Measurements from ENCODE around the gene PLPPR5. TPM values are rescaled to one million over a fixed set of nuclear protein-coding genes. Genes with fewer than 3 reads are reported as not detected.

PLPPR5 gene

DNA sequence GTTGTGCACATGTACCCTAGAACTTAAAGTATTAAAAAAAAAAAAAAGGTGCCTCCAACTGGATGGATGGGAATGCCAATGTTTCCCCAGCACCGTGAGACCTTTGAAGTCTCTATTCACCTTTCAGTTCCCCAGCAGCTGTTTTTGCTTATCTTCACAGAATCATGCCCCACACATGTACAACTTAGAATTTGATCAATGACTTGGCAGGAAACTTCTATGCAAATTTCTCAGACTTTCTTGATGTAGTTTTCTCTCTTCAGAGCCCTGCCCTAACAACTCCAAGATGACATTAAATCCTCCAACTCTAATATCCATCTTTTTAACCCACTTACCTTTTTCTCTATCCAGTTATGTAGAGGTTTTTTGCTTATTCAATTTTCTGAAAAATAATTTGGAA, 144.3 kb downstream of the PLPPR5 start:
- Histone ChIP-seq H3K27me3 (ENCODE audit: insufficient read depth, low read length, poor library complexity) (no peaks in the 10 kb centered on the region), H3K18ac (ENCODE audit: low read length) (no peak overlapping the region), H3K4me2 (ENCODE audit: low read length) (no peak overlapping the region), H2BK5ac (ENCODE audit: low read length) (no peak overlapping the region), H4K8ac (ENCODE audit: low read depth, low read length) (no peak overlapping the region), H2AK5ac (ENCODE audit: low read length) (no peak overlapping the region), H3K27ac (ENCODE audit: low read depth, low read length) (no peak overlapping the region), H3K4me3 (ENCODE audit: low read length) (no peak overlapping the region), H3K36me3 (ENCODE audit: control insufficient read depth, insufficient read depth, low read length) (no peaks in the 10 kb centered on the region), H3K79me2 (ENCODE audit: control insufficient read depth, insufficient read depth, low read length) (no peaks in the 10 kb centered on the region), H3K56ac (ENCODE audit: low read length) (no peak overlapping the region), H4K5ac (ENCODE audit: low read length) (no peak overlapping the region), H2BK15ac (replicated peaks; ENCODE audit: low read depth) (no peak overlapping the region), H3K79me1 (ENCODE audit: low read length) (no peaks in the 10 kb centered on the region), H3K4me1 (ENCODE audit: control insufficient read depth, low read depth, low read length) (no peaks in the 10 kb centered on the region), H2BK120ac (ENCODE audit: low read depth, low read length) (no peak overlapping the region), H3K9ac (ENCODE audit: low read length) (no peak overlapping the region), H3K23ac (ENCODE audit: low read length) (no peak overlapping the region), H3K4ac (ENCODE audit: low read depth, low read length) (no peak overlapping the region)
- no peak for DNase-seq
- WGBS (ENCODE audit: extremely low coverage, insufficient coverage, low lambda C conversion rate) = no CpG with 5 or more reads among the region's 1 CpG

DNA sequence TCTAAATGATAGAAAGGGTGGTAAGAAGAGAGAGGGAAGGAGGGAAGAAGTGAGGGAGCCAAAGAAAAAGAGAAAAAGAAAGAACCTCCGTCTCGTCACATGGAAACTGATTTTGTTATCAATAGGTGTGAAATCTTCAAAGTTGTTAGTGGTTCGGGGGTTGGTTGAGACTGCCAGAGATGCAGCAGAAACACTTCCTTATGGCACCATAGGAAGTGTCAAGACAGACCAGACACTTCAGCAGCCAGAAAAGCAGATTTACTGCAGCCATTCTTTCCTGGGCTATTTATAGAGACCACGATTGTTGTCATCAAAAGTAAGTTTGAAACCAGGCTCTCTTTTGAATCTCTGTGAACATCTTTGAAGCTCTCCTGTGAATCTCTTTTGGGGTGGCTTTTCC, 150.5 kb downstream of the PLPPR5 start:
- Histone ChIP-seq H3K36me3 (ENCODE audit: control insufficient read depth, insufficient read depth, low read length) (no peaks in the 10 kb centered on the region), H3K56ac (ENCODE audit: low read length) (no peak overlapping the region), H3K79me1 (ENCODE audit: low read length) (no peaks in the 10 kb centered on the region), H3K23ac (ENCODE audit: low read length) (no peak overlapping the region), H4K8ac (ENCODE audit: low read depth, low read length) (no peak overlapping the region), H2BK120ac (ENCODE audit: low read depth, low read length) (peak overlapping the region; percentile 73), H3K79me2 (ENCODE audit: control insufficient read depth, insufficient read depth, low read length) (no peaks in the 10 kb centered on the region), H3K4me2 (ENCODE audit: low read length) (no peak overlapping the region), H4K5ac (ENCODE audit: low read length) (no peak overlapping the region), H2BK5ac (ENCODE audit: low read length) (peak overlapping the region; percentile 47), H3K9ac (ENCODE audit: low read length) (no peak overlapping the region), H3K27ac (ENCODE audit: low read depth, low read length) (peak overlapping the region; percentile 82), H2AK5ac (ENCODE audit: low read length) (no peak overlapping the region), H3K18ac (ENCODE audit: low read length) (no peak overlapping the region), H3K4me1 (ENCODE audit: control insufficient read depth, low read depth, low read length) (peaks cover 5% of the 10 kb centered on the region), H2BK15ac (replicated peaks; ENCODE audit: low read depth) (no peak overlapping the region), H3K4me3 (ENCODE audit: low read length) (no peak overlapping the region), H3K4ac (ENCODE audit: low read depth, low read length) (no peak overlapping the region), H3K27me3 (ENCODE audit: insufficient read depth, low read length, poor library complexity) (no peaks in the 10 kb centered on the region)
- no CpG with 5 or more reads among the region's 4 CpGs for WGBS (ENCODE audit: extremely low coverage, insufficient coverage, low lambda C conversion rate)
- peak; percentile 71 for DNase-seq

DNA sequence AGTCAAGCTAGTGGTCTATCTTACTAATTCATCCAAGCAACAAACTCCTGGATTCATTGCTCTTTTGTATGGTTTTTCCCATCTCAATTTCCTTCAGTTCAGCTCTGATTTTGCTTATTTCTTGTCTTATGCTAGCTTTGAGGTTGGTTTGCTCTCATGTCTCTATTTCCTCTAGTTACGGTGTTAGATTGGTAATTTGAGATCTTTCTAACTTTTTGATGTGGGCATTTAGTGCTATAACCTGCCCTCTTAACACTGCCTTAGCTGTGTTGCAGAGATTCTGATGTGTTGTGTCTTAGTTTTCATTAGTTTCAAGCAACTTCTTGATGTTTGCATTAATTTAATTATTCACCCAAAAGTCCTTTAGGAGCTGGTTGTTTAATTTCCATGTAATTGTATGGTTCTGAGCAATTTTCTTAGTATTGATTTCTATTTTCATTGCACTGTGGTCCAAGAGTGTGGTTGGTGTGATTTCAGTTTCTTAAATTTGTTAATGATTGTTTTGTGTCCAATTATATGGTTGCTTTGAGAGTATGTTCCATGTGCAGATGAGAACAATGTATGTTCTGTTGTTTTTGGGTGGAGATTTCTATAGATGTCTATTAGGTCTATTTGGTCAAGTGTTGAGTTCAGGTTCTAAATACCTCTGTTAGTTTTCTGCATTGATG, 154.6 kb downstream of the PLPPR5 start:
- H3K4me3 ChIP-seq (ENCODE audit: low read length) = no peak overlapping the region
- peaks cover 5% of the 10 kb centered on the region for H3K4me1 ChIP-seq (ENCODE audit: control insufficient read depth, low read depth, low read length)
- H3K79me1 ChIP-seq (ENCODE audit: low read length) = no peaks in the 10 kb centered on the region
- no peak overlapping the region for H3K23ac ChIP-seq (ENCODE audit: low read length)
- no peak overlapping the region for H2AK5ac ChIP-seq (ENCODE audit: low read length)
- H3K79me2 ChIP-seq (ENCODE audit: control insufficient read depth, insufficient read depth, low read length) = no peaks in the 10 kb centered on the region
- no peak overlapping the region for H3K4ac ChIP-seq (ENCODE audit: low read depth, low read length)
- no peaks in the 10 kb centered on the region for H3K36me3 ChIP-seq (ENCODE audit: control insufficient read depth, insufficient read depth, low read length)
- no peak overlapping the region for H3K4me2 ChIP-seq (ENCODE audit: low read length)
- no peak overlapping the region for H2BK5ac ChIP-seq (ENCODE audit: low read length)
- H4K5ac ChIP-seq (ENCODE audit: low read length) = no peak overlapping the region
- H3K27ac ChIP-seq (ENCODE audit: low read depth, low read length) = no peak overlapping the region
- no peak overlapping the region for H3K56ac ChIP-seq (ENCODE audit: low read length)
- H3K9ac ChIP-seq (ENCODE audit: low read length) = no peak overlapping the region
- no peak overlapping the region for H4K8ac ChIP-seq (ENCODE audit: low read depth, low read length)
- no peak overlapping the region for H3K18ac ChIP-seq (ENCODE audit: low read length)
- no peak overlapping the region for H2BK120ac ChIP-seq (ENCODE audit: low read depth, low read length)
- DNase-seq = no peak
- WGBS (ENCODE audit: extremely low coverage, insufficient coverage, low lambda C conversion rate) = no CpG with 5 or more reads among the region's 1 CpG
- H2BK15ac ChIP-seq (replicated peaks; ENCODE audit: low read depth) = no peak overlapping the region
- H3K27me3 ChIP-seq (ENCODE audit: insufficient read depth, low read length, poor library complexity) = no peaks in the 10 kb centered on the region

DNA sequence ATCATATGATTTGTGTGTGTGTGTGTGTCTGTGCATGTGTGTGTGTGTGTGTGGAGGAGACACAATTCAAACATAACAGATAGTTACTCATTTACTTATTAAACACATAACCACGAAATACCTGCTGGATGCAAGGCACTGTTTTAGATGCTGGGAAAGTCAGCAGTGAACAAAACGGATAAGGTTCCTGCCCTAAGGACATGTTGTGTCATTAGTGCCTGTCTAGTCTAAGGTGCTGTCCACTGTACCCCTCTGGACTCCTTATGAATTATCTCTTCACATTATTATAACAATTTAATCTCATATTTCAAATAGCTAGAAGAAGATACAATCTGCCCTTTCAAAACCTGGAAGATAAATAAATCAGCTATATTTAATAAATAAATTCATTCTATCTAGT, 162.4 kb downstream of the PLPPR5 start:
- Histone ChIP-seq H3K36me3 (ENCODE audit: control insufficient read depth, insufficient read depth, low read length) (no peaks in the 10 kb centered on the region), H3K4me3 (ENCODE audit: low read length) (no peak overlapping the region), H2BK15ac (replicated peaks; ENCODE audit: low read depth) (no peak overlapping the region), H4K5ac (ENCODE audit: low read length) (no peak overlapping the region), H3K4me2 (ENCODE audit: low read length) (no peak overlapping the region), H3K27me3 (ENCODE audit: insufficient read depth, low read length, poor library complexity) (no peaks in the 10 kb centered on the region), H3K4me1 (ENCODE audit: control insufficient read depth, low read depth, low read length) (no peaks in the 10 kb centered on the region), H4K8ac (ENCODE audit: low read depth, low read length) (no peak overlapping the region), H3K4ac (ENCODE audit: low read depth, low read length) (no peak overlapping the region), H3K79me2 (ENCODE audit: control insufficient read depth, insufficient read depth, low read length) (no peaks in the 10 kb centered on the region), H3K27ac (ENCODE audit: low read depth, low read length) (no peak overlapping the region), H2AK5ac (ENCODE audit: low read length) (no peak overlapping the region), H2BK120ac (ENCODE audit: low read depth, low read length) (no peak overlapping the region), H3K79me1 (ENCODE audit: low read length) (no peaks in the 10 kb centered on the region), H3K9ac (ENCODE audit: low read length) (no peak overlapping the region), H3K18ac (ENCODE audit: low read length) (no peak overlapping the region), H3K56ac (ENCODE audit: low read length) (no peak overlapping the region), H2BK5ac (ENCODE audit: low read length) (no peak overlapping the region), H3K23ac (ENCODE audit: low read length) (no peak overlapping the region)
- no CpG with 5 or more reads among the region's 2 CpGs for WGBS (ENCODE audit: extremely low coverage, insufficient coverage, low lambda C conversion rate)
- DNase-seq = no peak

Small RNA genes lying within 50 kb of the gene (small RNA-seq; reads per million reads assigned to genes)
- not detected for gene AL445433.1 (ENCODE audit: insufficient read depth)
